GM12878 (cell line): ENCODE measurements around the gene GAS2L2. TPM values are rescaled to one million over a fixed set of nuclear protein-coding genes. Genes with fewer than 3 reads are reported as not detected.
A peak's percentile ranks its signal among the peaks of the same experiment; 100 is the strongest.

Experiments
- ATAC-seq: fragments of 200-7000 bp; cut with Tn5 transposase; 3 replicates; pipeline ENCODE4 v1.9.1; 2020; ENCODE audit warnings: mild to moderate bottlenecking, moderate library complexity
- BruUV-seq: library from RNA; stranded (reverse); fragments of 400-500 nt; replicated peaks from 2 replicates; lab custom pipeline; 2021; lab: Mats Ljungman, UMichigan
- CTCF ChIA-PET: fragments of 300-600 bp; sonication (Branson Sonifier 250); formaldehyde crosslinking; extraction: SDS; loops from one replicate; lab custom pipeline; 2021; ENCODE audit warnings: inconsistent platforms; lab: Yijun Ruan, JAX
- POLR2A ChIA-PET: fragments of 350-600 bp; formaldehyde crosslinking; extraction: SDS; loops from one replicate; lab custom pipeline; 2021; ENCODE audit warnings: inconsistent platforms; lab: Charles Lee
- RAD21 ChIA-PET: fragments of 300-600 bp; sonication (Branson Sonifier 250); formaldehyde crosslinking; loops from one replicate; lab custom pipeline; 2023; ENCODE audit warnings: antibody characterized with exemption; ENCODE audit not compliant: unreplicated experiment; lab: Charles Lee
- SMC1A ChIA-PET: fragments of 300-600 bp; sonication (Branson Sonifier 250); formaldehyde crosslinking; loops from one replicate; lab custom pipeline; 2023; ENCODE audit not compliant: unreplicated experiment, uncharacterized antibody; lab: Charles Lee
- DNase-seq: peaks from one replicate; pipeline ENCODE4 v3.0.0-alpha.2; 2011; ENCODE audit warnings: low read depth, low spot score
- FAIRE-seq: peaks from 3 replicates; lab custom pipeline; 2011; peaks lifted over from hg19 to GRCh38; lab: Jason Lieb, UNC
- H2AFZ ChIP-seq: 2 replicates; pipeline ENCODE4 v1.6.0; 2011; ENCODE audit warnings: low read depth, low read length, control low read depth; ENCODE audit not compliant: control insufficient read depth
- H3K27ac ChIP-seq: 2 replicates; pipeline ENCODE4 v1.5.1; 2011; ENCODE audit warnings: control low read depth; ENCODE audit not compliant: control insufficient read depth, insufficient read depth
- H3K27me3 ChIP-seq, 2 experiments: replicated peaks in 1 of 2; 2 replicates each; pipeline versions ENCODE4 v1.6.0 to v1.6.1; 2011; ENCODE audit warnings: low read length in 1 of 2; ENCODE audit not compliant: control insufficient read depth in 2 of 2, insufficient read depth in 2 of 2
- H3K36me3 ChIP-seq, 2 experiments: 2 replicates each; pipeline ENCODE4 v1.5.1; 2011; ENCODE audit warnings: low read length in 1 of 2; ENCODE audit not compliant: control insufficient read depth in 2 of 2, insufficient read depth in 2 of 2
- H3K4me1 ChIP-seq: 2 replicates; pipeline ENCODE4 v1.6.1; 2011; ENCODE audit warnings: mild to moderate bottlenecking, low read length, moderate library complexity, mixed read lengths; ENCODE audit not compliant: control insufficient read depth, insufficient read depth
- H3K4me2 ChIP-seq: 2 replicates; pipeline ENCODE4 v1.6.0; 2011; ENCODE audit warnings: control low read depth; ENCODE audit not compliant: control insufficient read depth, insufficient read depth
- H3K4me3 ChIP-seq: fragments of 200-600 bp; sonication (generic); 2 replicates; pipeline ENCODE4 v1.5.1; 2016
- H3K79me2 ChIP-seq: 2 replicates; pipeline ENCODE4 v1.6.0; 2011; ENCODE audit warnings: low read length; ENCODE audit not compliant: control insufficient read depth, insufficient read depth
- H3K9ac ChIP-seq: 2 replicates; pipeline ENCODE4 v1.8.0; 2011; ENCODE audit warnings: low read length, control low read depth, mixed read lengths; ENCODE audit not compliant: control insufficient read depth, insufficient read depth
- H3K9me3 ChIP-seq: replicated peaks from 3 replicates; pipeline ENCODE4 v1.5.1; 2011; ENCODE audit warnings: mild to moderate bottlenecking, low read length; ENCODE audit not compliant: control insufficient read depth, insufficient read depth
- H4K20me1 ChIP-seq: 2 replicates; pipeline ENCODE4 v1.6.0; 2011; ENCODE audit not compliant: control insufficient read depth, insufficient read depth
- CBX5 ChIP-seq: sonication (generic); IDR thresholded peaks from 2 replicates; pipeline ENCODE4 v1.6.1; 2016; ENCODE audit warnings: low read depth, moderate library complexity, mild to moderate bottlenecking, inconsistent platforms
- EP300 ChIP-seq, 2 experiments: fragments of 150-350 bp in 1 of 2; IDR thresholded peaks; 2 replicates each; pipeline ENCODE4 v1.6.1; 2011 to 2012; ENCODE audit warnings: low read depth in 2 of 2, low read length in 2 of 2, borderline replicate concordance in 1 of 2, improper control_type of control experiment in 1 of 2, inconsistent platforms in 1 of 2; ENCODE audit not compliant: control insufficient read depth in 1 of 2
- REST ChIP-seq: IDR thresholded peaks from 2 replicates; pipeline ENCODE4 v1.6.1; 2012; ENCODE audit warnings: mild to moderate bottlenecking, low read depth, low read length
- RUNX3 ChIP-seq: IDR thresholded peaks from 2 replicates; pipeline ENCODE4 v1.6.1; 2012; ENCODE audit warnings: low read length, inconsistent platforms
- SMARCA5 ChIP-seq: fragments of 450-650 bp; IDR thresholded peaks from 2 replicates; pipeline ENCODE4 v1.6.1; 2017; ENCODE audit warnings: mild to moderate bottlenecking
- SMC3 ChIP-seq: IDR thresholded peaks from 2 replicates; pipeline ENCODE4 v1.6.1; 2011; ENCODE audit warnings: low read length, improper control_type of control experiment, borderline replicate concordance
- SUPT20H ChIP-seq: IDR thresholded peaks from 2 replicates; pipeline ENCODE4 v1.6.1; 2011; ENCODE audit warnings: low read depth, mild to moderate bottlenecking, low read length, moderate library complexity, borderline replicate concordance; ENCODE audit not compliant: control insufficient read depth
- TARDBP ChIP-seq: IDR thresholded peaks from 2 replicates; pipeline ENCODE4 v1.6.1; 2016; ENCODE audit warnings: borderline replicate concordance
- TCF12 ChIP-seq: IDR thresholded peaks from 2 replicates; pipeline ENCODE4 v1.6.1; 2011; ENCODE audit warnings: low read depth, mild to moderate bottlenecking, low read length
- YBX1 ChIP-seq: fragments of 450-650 bp; IDR thresholded peaks from 2 replicates; pipeline ENCODE4 v1.6.1; 2016; ENCODE audit warnings: antibody characterized with exemption
- ZNF592 ChIP-seq: fragments of 450-650 bp; IDR thresholded peaks from 2 replicates; pipeline ENCODE4 v1.6.1; 2017; ENCODE audit warnings: mild to moderate bottlenecking, moderate library complexity
- ZZZ3 ChIP-seq: IDR thresholded peaks from 2 replicates; pipeline ENCODE4 v1.6.1; 2011; ENCODE audit warnings: low read depth; ENCODE audit not compliant: control insufficient read depth, insufficient read length
- WGBS: methylation state at CpG from one replicate; pipeline ENCODE4 v1.1.6; 2016; ENCODE audit warnings: low lambda C conversion rate; ENCODE audit not compliant: insufficient replicate concordance, insufficient coverage; ENCODE audit errors: missing lambda C conversion rate; 5-methylcytosine and 5-hydroxymethylcytosine counted together
- in situ Hi-C: fragments of 300-500 bp; cut with MboI; formaldehyde crosslinking; loops from 9 replicates; pipeline ENCODE4 v1.14.3; 2018; ENCODE audit warnings: mixed read lengths
- intact Hi-C: fragments of 100-400 bp; cut with micrococcal nuclease; formaldehyde crosslinking; loops from one replicate; pipeline ENCODE4 v1.14.2; 2022; ENCODE audit not compliant: unreplicated experiment
- polyA plus RNA-seq, 11 experiments: library from polyadenylated mRNA; depleted of rRNA in 4 of 11; unstranded in 6 of 11; stranded (reverse) in 5 of 11; fragments of >200 nt; fragmentation: Nextera tagmentation in 4 of 11; fragmentation: Illumina TruSeq in 1 of 11; extraction: Ambion mirVana in 4 of 11; extraction: Trizol in 1 of 11; gene quantifications; 1 replicate in 1 of 11; 2 replicates in 10 of 11; pipeline versions ENCODE4 v1.2.1 to v1.2.3, GENCODE V29; 2011 to 2016; ENCODE audit warnings: inconsistent platforms in 2 of 11, missing spikeins in 2 of 11, low read depth in 1 of 11
- total RNA-seq, 4 experiments: library from RNA; depleted of rRNA in 3 of 4; stranded (reverse); fragments of >200 nt in 3 of 4; fragmentation: Illumina TruSeq in 1 of 4; extraction: Trizol in 1 of 4; gene quantifications; 2 replicates each; pipeline versions ENCODE4 v1.2.1 to v1.2.3, GENCODE V29; 2013 to 2021
- TF ChIP-seq, protein P1 (sequence below): fragments of 450-650 bp; IDR thresholded peaks from 2 replicates; pipeline ENCODE4 v1.6.1; 2016; ENCODE audit warnings: mild to moderate bottlenecking
- TF ChIP-seq, protein P2 (sequence below): IDR thresholded peaks from 2 replicates; pipeline ENCODE4 v1.6.1; 2011; ENCODE audit warnings: borderline replicate concordance, low read depth, mild to moderate bottlenecking, moderate library complexity, low read length; ENCODE audit not compliant: insufficient read depth, poor library complexity, severe bottlenecking

GAS2L2 gene
- total and polyA plus RNA-seq, 10 of the 15 experiments (the other 5 are each of a cell fraction or from before 2014, with no cell fraction given) = 0.01 TPM; not detected in 9

- DNase-seq = no peak
- H2AFZ ChIP-seq = no peak overlapping the region
- ATAC-seq = no peak
- RAD21 ChIA-PET = no interaction called here
- no peak overlapping the region for H3K4me3 ChIP-seq
- no peaks in the 10 kb centered on the region for H3K9me3 ChIP-seq
- H4K20me1 ChIP-seq = no peaks in the 10 kb centered on the region; the same call in 1 of the 2 replicates
- SMC1A ChIA-PET = no interaction called here
- H3K4me1 ChIP-seq = peaks cover 4% of the 10 kb centered on the region
- no peak overlapping the region for H3K9ac ChIP-seq
- CTCF ChIA-PET = interaction anchor here (0.5 to 2.0 kb wide), 3 partner anchors 13 to 35 kb away, joined by 3 to 9 read pairs (median 7); partner anchors contain the start of gene C17orf50
- FAIRE-seq = no peak
- POLR2A ChIA-PET = interaction anchor here (0.9 kb wide), 1 partner anchor 32 kb away, joined by 3 read pairs; no protein-coding TSS in a partner anchor
- no peaks in the 10 kb centered on the region for H3K79me2 ChIP-seq
- H3K36me3 ChIP-seq = no peaks in the 10 kb centered on the region
- H3K27me3 ChIP-seq = peaks cover 8 to 16% of the 10 kb centered on the region in 2 experiments
- in situ Hi-C loops = no loop called here
- intact Hi-C loops = no loop called here
- H3K27ac ChIP-seq = no peak overlapping the region
- peak overlapping the region; percentile 58; the same call in 1 of the 2 replicates for H3K4me2 ChIP-seq
- 55% methylated on average over 8 of the region's 8 CpGs for WGBS
- BruUV-seq = no TSS peak
- no peak for TF ChIP-seq RUNX3
- TF ChIP-seq YBX1 = no peak
- TF ChIP-seq REST = no peak
- TF ChIP-seq, protein P1, sequence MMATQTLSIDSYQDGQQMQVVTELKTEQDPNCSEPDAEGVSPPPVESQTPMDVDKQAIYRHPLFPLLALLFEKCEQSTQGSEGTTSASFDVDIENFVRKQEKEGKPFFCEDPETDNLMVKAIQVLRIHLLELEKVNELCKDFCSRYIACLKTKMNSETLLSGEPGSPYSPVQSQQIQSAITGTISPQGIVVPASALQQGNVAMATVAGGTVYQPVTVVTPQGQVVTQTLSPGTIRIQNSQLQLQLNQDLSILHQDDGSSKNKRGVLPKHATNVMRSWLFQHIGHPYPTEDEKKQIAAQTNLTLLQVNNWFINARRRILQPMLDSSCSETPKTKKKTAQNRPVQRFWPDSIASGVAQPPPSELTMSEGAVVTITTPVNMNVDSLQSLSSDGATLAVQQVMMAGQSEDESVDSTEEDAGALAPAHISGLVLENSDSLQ = no peak
- no peak for TF ChIP-seq ZNF592
- TF ChIP-seq, protein P2, sequence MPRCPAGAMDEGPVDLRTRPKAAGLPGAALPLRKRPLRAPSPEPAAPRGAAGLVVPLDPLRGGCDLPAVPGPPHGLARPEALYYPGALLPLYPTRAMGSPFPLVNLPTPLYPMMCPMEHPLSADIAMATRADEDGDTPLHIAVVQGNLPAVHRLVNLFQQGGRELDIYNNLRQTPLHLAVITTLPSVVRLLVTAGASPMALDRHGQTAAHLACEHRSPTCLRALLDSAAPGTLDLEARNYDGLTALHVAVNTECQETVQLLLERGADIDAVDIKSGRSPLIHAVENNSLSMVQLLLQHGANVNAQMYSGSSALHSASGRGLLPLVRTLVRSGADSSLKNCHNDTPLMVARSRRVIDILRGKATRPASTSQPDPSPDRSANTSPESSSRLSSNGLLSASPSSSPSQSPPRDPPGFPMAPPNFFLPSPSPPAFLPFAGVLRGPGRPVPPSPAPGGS = no peak
- no peak for TF ChIP-seq EP300 (IDR thresholded peaks at IDR 0.05; ENCODE audit: borderline replicate concordance in 1 of 2, control insufficient read depth in 1 of 2, low read depth in 2 of 2, low read length in 2 of 2)
- no peak for TF ChIP-seq TCF12
- no peak for TF ChIP-seq CBX5
- TF ChIP-seq ZZZ3 = no peak
- TF ChIP-seq SMARCA5 = no peak
- TF ChIP-seq SUPT20H = no peak
- no peak for TF ChIP-seq SMC3
- TF ChIP-seq TARDBP = no peak
These were observed 42.8 kb upstream of the GAS2L2 start for GRCh38 chr17:35795871-35796265.
